Lung (tissue), 12 donors: ENCODE data around the gene MIA. TPM values are rescaled to one million over a fixed set of nuclear protein-coding genes. Genes with fewer than 3 reads are reported as not detected.

ENCODE experiments used
- ATAC-seq: fragments of 200-7000 bp; cut with Tn5 transposase; one replicate; pipeline ENCODE4 v1.9.1; 2020; ENCODE audit warnings: moderate number of reproducible peaks; ENCODE audit not compliant: insufficient read depth, low FRiP score
- DNase-seq, 3 donors: peaks; one replicate each; pipeline ENCODE4 v3.0.0-alpha.2; 2013 to 2017
- H3K27ac ChIP-seq, 2 donors: one replicate each; pipeline ENCODE4 v1.5.1; 2013; ENCODE audit warnings: mild to moderate bottlenecking in 2 of 2, moderate library complexity in 2 of 2, control low read depth in 1 of 2, inconsistent platforms in 1 of 2, low read depth in 1 of 2, low read length in 1 of 2
- H3K27me3 ChIP-seq, 3 donors: one replicate each; pipeline ENCODE4 v1.5.1; 2013; ENCODE audit warnings: low read length in 2 of 3; ENCODE audit not compliant: control insufficient read depth in 3 of 3, insufficient read depth in 3 of 3
- H3K36me3 ChIP-seq, 4 donors: one replicate each; pipeline ENCODE4 v1.5.1; 2013; ENCODE audit warnings: low read length in 4 of 4, mild to moderate bottlenecking in 1 of 4, moderate library complexity in 1 of 4; ENCODE audit not compliant: control insufficient read depth in 4 of 4, insufficient read depth in 4 of 4
- H3K4me1 ChIP-seq, 5 donors: one replicate each; pipeline ENCODE4 v1.5.1; 2013; ENCODE audit warnings: low read length in 5 of 5, mild to moderate bottlenecking in 2 of 5, moderate library complexity in 1 of 5; ENCODE audit not compliant: control insufficient read depth in 5 of 5, insufficient read depth in 5 of 5
- H3K4me3 ChIP-seq: one replicate; pipeline ENCODE4 v1.5.1; 2013; ENCODE audit warnings: mild to moderate bottlenecking, control low read depth, moderate library complexity
- H3K9ac ChIP-seq, 2 donors: one replicate each; pipeline ENCODE4 v1.5.1; 2013; ENCODE audit warnings: low read length in 2 of 2, control low read depth in 1 of 2; ENCODE audit not compliant: insufficient read depth in 1 of 2
- H3K9me3 ChIP-seq, 4 donors: one replicate each; pipeline ENCODE4 v1.5.1; 2013; ENCODE audit warnings: low read length in 3 of 4, mild to moderate bottlenecking in 1 of 4, moderate library complexity in 1 of 4; ENCODE audit not compliant: control insufficient read depth in 4 of 4, insufficient read depth in 3 of 4
- WGBS, 2 donors: extraction: QIAGEN DNeasy Blood & Tissue Kit; methylation state at CpG; one replicate each; pipeline ENCODE4 v1.1.7; 2013; 5-methylcytosine and 5-hydroxymethylcytosine counted together
- polyA plus RNA-seq, 2 donors: library from polyadenylated mRNA; stranded (reverse); fragments of 200-250 nt; gene quantifications; one replicate each; pipeline ENCODE4 v1.2.1, GENCODE V29; 2013
- total RNA-seq, 2 donors: library from RNA; depleted of rRNA in 1 of 2; stranded (reverse); fragments of >200 nt in 1 of 2; gene quantifications; one replicate each; pipeline ENCODE4 v1.2.1, GENCODE V29; 2014 to 2021
- TF ChIP-seq, protein P1 (sequence below): IDR thresholded peaks from 2 replicates; pipeline ENCODE4 v1.5.1; 2012; ENCODE audit warnings: mild to moderate bottlenecking; ENCODE audit errors: control extremely low read depth, extremely low read depth
- donor health status: control.
- donor health status: control.
- donor health status: Bipolar disorder and iron deficiency.
- donor health status: healthy.
- donor health status: DM: yes; HTN: yes; CAD: no.

Gene MIA
- total and polyA plus RNA-seq, 4 donors = 0.75 to 4.6 (median 3.2) TPM; not detected in 1

DNA sequence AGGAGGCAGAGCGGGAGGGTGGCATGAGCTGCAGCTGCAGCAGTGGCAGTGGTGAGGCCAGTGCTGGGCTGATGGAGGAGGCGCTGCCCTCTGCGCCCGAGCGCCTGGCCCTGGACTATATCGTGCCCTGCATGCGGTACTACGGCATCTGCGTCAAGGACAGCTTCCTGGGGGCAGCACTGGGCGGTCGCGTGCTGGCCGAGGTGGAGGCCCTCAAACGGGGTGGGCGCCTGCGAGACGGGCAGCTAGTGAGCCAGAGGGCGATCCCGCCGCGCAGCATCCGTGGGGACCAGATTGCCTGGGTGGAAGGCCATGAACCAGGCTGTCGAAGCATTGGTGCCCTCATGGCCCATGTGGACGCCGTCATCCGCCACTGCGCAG, 25.7 kb downstream of the MIA start:
- ATAC-seq = no peak
- peak overlapping the region; percentile 89 for H3K4me3 ChIP-seq
- H3K27ac ChIP-seq = peak overlapping the region; percentile 29 to 93
- H3K27me3 ChIP-seq = no peaks in the 10 kb centered on the region
- peaks cover 0 to 19% (median 8%) of the 10 kb centered on the region in 4 donors for H3K36me3 ChIP-seq
- 73 to 87% methylated on average over 27 of the region's 27 CpGs for WGBS, 2 donors
- H3K9me3 ChIP-seq = no peaks in the 10 kb centered on the region
- H3K9ac ChIP-seq = no peak overlapping the region
- TF ChIP-seq, protein P1, sequence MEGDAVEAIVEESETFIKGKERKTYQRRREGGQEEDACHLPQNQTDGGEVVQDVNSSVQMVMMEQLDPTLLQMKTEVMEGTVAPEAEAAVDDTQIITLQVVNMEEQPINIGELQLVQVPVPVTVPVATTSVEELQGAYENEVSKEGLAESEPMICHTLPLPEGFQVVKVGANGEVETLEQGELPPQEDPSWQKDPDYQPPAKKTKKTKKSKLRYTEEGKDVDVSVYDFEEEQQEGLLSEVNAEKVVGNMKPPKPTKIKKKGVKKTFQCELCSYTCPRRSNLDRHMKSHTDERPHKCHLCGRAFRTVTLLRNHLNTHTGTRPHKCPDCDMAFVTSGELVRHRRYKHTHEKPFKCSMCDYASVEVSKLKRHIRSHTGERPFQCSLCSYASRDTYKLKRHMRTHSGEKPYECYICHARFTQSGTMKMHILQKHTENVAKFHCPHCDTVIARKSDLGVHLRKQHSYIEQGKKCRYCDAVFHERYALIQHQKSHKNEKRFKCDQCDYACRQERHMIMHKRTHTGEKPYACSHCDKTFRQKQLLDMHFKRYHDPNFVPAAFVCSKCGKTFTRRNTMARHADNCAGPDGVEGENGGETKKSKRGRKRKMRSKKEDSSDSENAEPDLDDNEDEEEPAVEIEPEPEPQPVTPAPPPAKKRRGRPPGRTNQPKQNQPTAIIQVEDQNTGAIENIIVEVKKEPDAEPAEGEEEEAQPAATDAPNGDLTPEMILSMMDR = no peak
- peaks cover 17 to 57% (median 46%) of the 10 kb centered on the region in 5 donors for H3K4me1 ChIP-seq
- DNase-seq = no peak

DNA sequence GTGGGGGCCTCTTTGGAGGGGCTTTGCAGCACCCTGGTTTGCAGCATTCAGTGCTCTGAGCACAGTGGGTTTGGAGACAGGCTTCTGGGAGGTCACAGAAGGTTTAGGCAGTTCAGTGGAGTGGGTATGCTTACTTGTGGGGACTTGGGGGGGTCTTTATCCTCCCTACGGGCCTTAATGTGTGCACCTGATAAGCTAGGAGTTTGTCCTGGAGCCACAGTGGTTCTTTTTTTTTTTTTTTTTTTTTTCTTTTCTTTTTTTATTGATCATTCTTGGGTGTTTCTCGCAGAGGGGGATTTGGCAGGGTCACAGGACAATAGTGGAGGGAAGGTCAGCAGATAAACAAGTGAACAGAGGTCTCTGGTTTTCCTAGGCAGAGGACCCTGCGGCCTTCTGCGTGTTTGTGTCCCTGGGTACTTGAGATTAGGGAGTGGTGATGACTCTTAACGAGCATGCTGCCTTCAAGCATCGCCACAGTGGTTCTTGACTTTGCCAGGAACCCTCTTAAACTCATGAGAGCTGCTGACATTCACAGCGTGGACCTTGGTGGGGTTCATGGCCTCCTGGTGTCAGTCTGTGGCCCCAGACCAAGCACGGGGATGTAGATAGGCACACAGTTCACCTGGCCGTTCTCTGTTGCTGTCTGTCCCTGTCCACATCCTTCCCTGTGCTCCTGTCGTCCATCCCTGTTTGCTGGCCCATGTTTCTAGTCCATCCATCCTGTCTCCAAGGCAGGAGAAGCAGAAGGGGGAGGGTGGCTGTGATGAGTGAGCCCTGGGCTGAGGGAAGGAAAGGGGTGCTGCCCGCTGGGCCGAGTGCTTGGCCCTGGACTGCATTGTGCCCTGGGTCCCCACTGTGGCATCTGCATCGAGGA, 26.3 kb downstream of the MIA start:
- H3K27ac ChIP-seq = peak overlapping the region; percentile 71 to 93
- H3K4me3 ChIP-seq = peak overlapping the region; percentile 89
- H3K36me3 ChIP-seq = peaks cover 0 to 17% (median 8%) of the 10 kb centered on the region in 4 donors
- 33 to 59% methylated on average over 12 to 13 of the region's 13 CpGs for WGBS, 2 donors
- ATAC-seq (no peak), DNase-seq (no peak)
- peaks cover 19 to 64% (median 52%) of the 10 kb centered on the region in 5 donors for H3K4me1 ChIP-seq
- H3K27me3 ChIP-seq = no peaks in the 10 kb centered on the region
- H3K9me3 ChIP-seq = no peaks in the 10 kb centered on the region
- TF ChIP-seq, protein P1 = no peak
- peak overlapping the region in 1 of 2 donors; percentile 16 for H3K9ac ChIP-seq

DNA sequence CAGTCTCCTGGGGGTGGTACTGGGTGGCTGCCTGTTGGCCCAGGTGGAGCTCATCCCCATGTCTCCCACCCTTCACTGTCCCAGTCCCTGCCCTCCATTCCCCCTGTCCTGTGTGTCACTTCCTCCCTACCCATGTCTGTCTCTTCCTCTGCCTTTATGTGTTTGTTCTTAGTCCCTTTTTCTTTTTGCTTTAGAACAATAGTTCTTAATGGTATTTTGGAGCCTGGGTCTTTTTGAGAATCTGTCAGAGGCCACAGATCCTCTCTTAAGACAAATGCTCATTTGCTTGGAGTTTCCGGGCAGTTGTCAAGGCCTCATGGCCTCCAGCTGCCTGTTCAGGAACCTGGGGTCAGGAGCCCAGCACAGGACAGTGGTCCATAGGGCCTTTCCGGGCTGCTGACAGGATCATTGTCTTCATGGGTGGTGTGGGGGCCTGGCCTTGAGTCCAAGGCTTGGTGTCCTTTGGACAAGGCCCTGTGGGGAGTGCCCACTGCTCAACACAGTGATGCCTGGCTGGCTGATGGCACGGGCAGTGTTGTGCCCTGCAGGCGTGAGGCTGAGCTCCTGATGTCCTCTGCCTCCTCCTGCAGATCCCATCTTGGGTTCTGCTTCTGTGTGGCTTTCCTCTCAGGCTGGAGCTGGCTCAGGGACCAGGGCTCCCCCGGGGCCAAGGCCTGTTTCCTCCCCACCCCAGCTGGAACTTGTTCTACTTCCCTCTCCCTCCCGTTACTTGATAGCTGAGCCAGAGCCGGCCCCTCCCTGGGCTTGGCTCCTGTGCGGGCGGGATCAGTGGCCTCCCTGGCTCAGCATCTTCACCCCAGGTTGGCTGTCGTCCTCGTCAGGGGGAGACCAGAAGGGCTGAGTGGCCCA, 27.2 kb downstream of the MIA start:
- H3K4me3 ChIP-seq = no peak overlapping the region
- H3K9me3 ChIP-seq = no peaks in the 10 kb centered on the region
- H3K36me3 ChIP-seq = peaks cover 0 to 24% (median 12%) of the 10 kb centered on the region in 4 donors
- no peaks in the 10 kb centered on the region for H3K27me3 ChIP-seq
- ATAC-seq (no peak), DNase-seq (no peak)
- TF ChIP-seq, protein P1 = no peak
- H3K27ac ChIP-seq = peak overlapping the region; percentile 71 to 84
- peaks cover 19 to 66% (median 52%) of the 10 kb centered on the region in 5 donors for H3K4me1 ChIP-seq
- 18 to 39% methylated on average over 11 of the region's 11 CpGs for WGBS, 2 donors
- H3K9ac ChIP-seq = peak overlapping the region in 1 of 2 donors; percentile 16
